ENCODE data around the gene PTPN7.
"Not testable (repeated sequence)": the region's sequence is repeated elsewhere in the genome, so short reads cannot be mapped to it uniquely, and the experiment has no call there.

The PTPN7 gene

DNA sequence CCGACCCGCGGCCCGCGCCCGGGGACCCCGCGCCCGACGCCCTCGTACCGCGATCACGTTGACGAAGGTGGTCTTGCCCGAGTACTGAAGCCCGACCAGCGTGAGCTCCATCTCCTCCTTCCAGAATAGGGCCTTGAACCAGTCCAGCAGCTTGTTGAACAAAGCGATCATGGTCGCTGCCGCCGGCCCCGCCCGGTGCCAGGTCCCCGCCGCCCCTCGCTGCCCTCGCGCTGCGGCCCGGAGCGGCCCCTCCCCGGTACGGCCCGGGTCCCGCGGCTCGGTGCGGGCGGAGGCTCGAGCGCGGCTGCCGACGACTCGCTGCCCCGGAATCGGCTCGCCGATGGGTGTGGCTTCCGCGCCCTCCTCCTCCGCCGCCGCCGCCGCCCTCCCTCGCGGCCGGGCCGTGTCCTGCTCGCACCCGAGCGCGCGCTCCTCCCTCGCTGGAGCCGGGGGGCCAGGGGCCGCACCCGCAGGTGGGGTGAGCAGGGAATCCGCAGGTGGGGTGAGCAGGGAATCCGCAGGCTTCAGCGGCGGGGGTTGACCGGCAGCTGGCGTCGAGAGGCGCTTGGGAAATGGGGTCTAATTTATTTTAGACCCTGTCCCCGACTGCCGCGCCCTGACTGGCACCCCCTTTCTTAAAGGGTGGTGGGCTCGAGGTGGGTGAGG, 15.9 kb downstream of the PTPN7 start, which contains the start of gene ARL8A:
TSS of gene ARL8A (minus strand) at position 336 of the 666 bp plus-strand sequence. CDS start at position 171, 165 bp downstream.
- Histone ChIP-seq H4K8ac (ENCODE audit: low read depth, low read length) (peak within 1 kb of the TSS; percentile 78), H3K9ac (ENCODE audit: low read length) (peak within 1 kb of the TSS; percentile 90), H2BK120ac (ENCODE audit: low read depth, low read length) (peak within 1 kb of the TSS; percentile 74), H3K4me1 (ENCODE audit: control insufficient read depth, low read depth, low read length) (peaks cover 2% of the 10 kb centered on the region), H2BK5ac (ENCODE audit: low read length) (no peak within 1 kb of the TSS), H2AK5ac (ENCODE audit: low read length) (no peak within 1 kb of the TSS), H3K27ac (ENCODE audit: low read depth, low read length) (peak within 1 kb of the TSS; percentile 79), H3K27me3 (ENCODE audit: insufficient read depth, low read length, poor library complexity) (no peaks in the 10 kb centered on the region), H3K36me3 (ENCODE audit: control insufficient read depth, insufficient read depth, low read length) (no peaks in the 10 kb centered on the region), H3K4ac (ENCODE audit: low read depth, low read length) (peak within 1 kb of the TSS; percentile 98), H4K5ac (ENCODE audit: low read length) (no peak within 1 kb of the TSS), H3K18ac (ENCODE audit: low read length) (peak within 1 kb of the TSS; percentile 99), H3K23ac (ENCODE audit: low read length) (no peak within 1 kb of the TSS), H2BK15ac (replicated peaks; ENCODE audit: low read depth) (peak within 1 kb of the TSS; percentile 21), H3K4me3 (ENCODE audit: low read length) (peak within 1 kb of the TSS; percentile 80), H3K79me1 (ENCODE audit: low read length) (peaks cover 18% of the 10 kb centered on the region), H3K79me2 (ENCODE audit: control insufficient read depth, insufficient read depth, low read length) (peaks cover 26% of the 10 kb centered on the region), H3K56ac (ENCODE audit: low read length) (peak within 1 kb of the TSS; percentile 95), H3K4me2 (ENCODE audit: low read length) (peak within 1 kb of the TSS; percentile 94)
- DNase-seq = no peak
- no CpG with 5 or more reads among the region's 82 CpGs for WGBS (ENCODE audit: extremely low coverage, insufficient coverage, low lambda C conversion rate)

DNA sequence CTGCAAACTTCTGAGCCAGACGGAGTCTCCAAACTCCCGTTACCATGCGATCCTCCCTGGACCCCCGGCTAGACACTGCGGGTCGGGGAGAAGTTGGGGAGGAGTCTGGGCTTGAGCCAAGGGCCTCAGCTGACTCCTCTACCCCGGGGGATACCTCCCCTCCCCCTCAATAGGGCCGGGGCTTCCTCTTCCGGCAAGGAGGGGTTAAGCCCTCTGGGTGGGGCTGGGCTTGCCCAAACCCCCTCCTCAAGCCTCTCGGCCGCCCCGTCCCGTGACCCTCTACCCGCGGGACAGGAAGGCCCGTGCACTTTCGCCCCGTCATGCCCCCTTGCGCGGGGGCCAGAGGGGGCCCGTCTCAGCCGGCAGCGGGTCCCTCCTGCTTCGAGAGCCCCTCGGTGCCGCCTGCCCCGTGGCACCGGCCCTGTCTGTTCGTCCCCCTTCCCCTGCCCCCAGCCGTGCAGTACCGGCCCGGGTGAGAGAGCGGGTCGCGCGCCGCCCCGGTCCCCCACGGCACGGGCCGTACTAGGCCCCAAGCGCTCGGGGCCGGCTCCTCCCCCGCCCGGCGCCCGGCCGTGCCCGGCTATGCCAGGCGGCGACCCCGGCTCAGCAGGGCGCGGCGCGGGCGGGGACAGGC, 16.5 kb downstream of the PTPN7 start:
- peak; percentile 60 for DNase-seq
- Histone ChIP-seq H3K4me2 (ENCODE audit: low read length) (peak overlapping the region; percentile 94), H3K27ac (ENCODE audit: low read depth, low read length) (peak overlapping the region; percentile 79), H2BK120ac (ENCODE audit: low read depth, low read length) (peak overlapping the region; percentile 74), H3K4me3 (ENCODE audit: low read length) (peak overlapping the region; percentile 80), H2AK5ac (ENCODE audit: low read length) (no peak overlapping the region), H3K18ac (ENCODE audit: low read length) (peak overlapping the region; percentile 99), H3K79me2 (ENCODE audit: control insufficient read depth, insufficient read depth, low read length) (peaks cover 27% of the 10 kb centered on the region), H2BK15ac (replicated peaks; ENCODE audit: low read depth) (no peak overlapping the region), H2BK5ac (ENCODE audit: low read length) (no peak overlapping the region), H3K9ac (ENCODE audit: low read length) (peak overlapping the region; percentile 90), H3K56ac (ENCODE audit: low read length) (peak overlapping the region; percentile 95), H3K36me3 (ENCODE audit: control insufficient read depth, insufficient read depth, low read length) (no peaks in the 10 kb centered on the region), H3K4me1 (ENCODE audit: control insufficient read depth, low read depth, low read length) (peaks cover 2% of the 10 kb centered on the region), H4K8ac (ENCODE audit: low read depth, low read length) (peak overlapping the region; percentile 78), H3K23ac (ENCODE audit: low read length) (no peak overlapping the region), H4K5ac (ENCODE audit: low read length) (no peak overlapping the region), H3K27me3 (ENCODE audit: insufficient read depth, low read length, poor library complexity) (no peaks in the 10 kb centered on the region), H3K4ac (ENCODE audit: low read depth, low read length) (peak overlapping the region; percentile 98), H3K79me1 (ENCODE audit: low read length) (peaks cover 20% of the 10 kb centered on the region)
- no CpG with 5 or more reads among the region's 58 CpGs for WGBS (ENCODE audit: extremely low coverage, insufficient coverage, low lambda C conversion rate)

DNA sequence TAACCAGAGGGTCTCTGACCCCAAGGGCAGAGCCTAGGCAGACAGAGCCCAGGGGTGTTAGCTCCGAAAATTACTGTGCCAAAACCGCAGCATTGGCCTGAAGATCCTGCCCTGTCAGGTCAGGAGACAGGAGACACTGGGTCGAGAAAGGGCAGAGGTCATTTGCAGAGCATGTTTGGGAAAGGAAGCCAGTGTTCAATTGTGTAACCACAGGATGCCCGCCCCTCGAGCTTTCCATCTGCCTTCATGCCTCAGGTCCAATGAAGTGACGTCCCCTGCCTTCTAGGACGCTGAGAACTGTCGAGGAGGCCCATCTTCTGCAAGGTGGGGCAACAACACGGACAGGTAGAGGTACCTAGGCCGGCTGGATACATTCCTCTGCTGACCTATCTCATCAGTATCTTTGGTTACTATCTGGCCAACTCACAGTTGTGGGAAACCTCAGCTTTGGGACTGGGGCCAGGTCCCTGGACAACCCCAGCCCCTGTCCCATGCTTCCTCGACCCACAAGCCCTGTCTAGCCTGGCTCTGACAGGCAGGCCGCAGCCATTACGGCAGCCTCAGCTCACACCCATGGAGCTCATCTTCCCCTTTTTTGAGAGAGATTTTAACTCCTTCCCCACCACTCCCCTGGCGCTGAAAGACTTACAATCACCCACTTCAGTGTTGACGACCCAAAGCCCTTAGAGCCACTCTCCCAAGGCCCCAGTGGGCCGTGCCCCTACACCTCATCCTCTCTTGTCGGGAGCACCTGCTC, 17.2 kb downstream of the PTPN7 start:
- WGBS (ENCODE audit: extremely low coverage, insufficient coverage, low lambda C conversion rate) = no CpG with 5 or more reads among the region's 17 CpGs
- H3K4ac ChIP-seq (ENCODE audit: low read depth, low read length) = no peak overlapping the region
- H2BK120ac ChIP-seq (ENCODE audit: low read depth, low read length) = no peak overlapping the region

DNA sequence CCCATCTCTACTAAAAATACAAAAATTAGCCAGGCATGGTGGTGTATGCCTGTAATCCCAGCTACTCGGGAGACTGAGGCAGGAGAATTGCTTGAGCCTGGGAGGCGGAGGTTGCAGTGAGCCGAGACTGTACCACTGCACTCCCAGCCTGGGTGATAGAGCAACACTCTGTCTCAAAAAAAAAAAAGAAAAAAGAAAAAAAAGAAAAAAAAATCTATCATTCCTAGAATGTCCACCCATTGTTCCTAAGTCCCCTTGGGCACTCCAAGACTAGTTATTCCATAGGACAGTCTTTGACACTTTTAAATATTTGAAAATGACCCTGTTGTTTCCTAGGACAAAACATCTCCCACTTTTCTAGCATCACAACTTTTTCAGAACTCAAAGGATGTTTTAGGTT, 18.9 kb downstream of the PTPN7 start:
- not testable (repeated sequence) for H3K18ac ChIP-seq (ENCODE audit: low read length); H3K23ac ChIP-seq (ENCODE audit: low read length); H2AK5ac ChIP-seq (ENCODE audit: low read length); H3K4me2 ChIP-seq (ENCODE audit: low read length); H2BK5ac ChIP-seq (ENCODE audit: low read length); H3K4me1 ChIP-seq (ENCODE audit: control insufficient read depth, low read depth, low read length); DNase-seq; H3K56ac ChIP-seq (ENCODE audit: low read length); H3K27ac ChIP-seq (ENCODE audit: low read depth, low read length); H2BK120ac ChIP-seq (ENCODE audit: low read depth, low read length); H3K27me3 ChIP-seq (ENCODE audit: insufficient read depth, low read length, poor library complexity); H4K8ac ChIP-seq (ENCODE audit: low read depth, low read length); H4K5ac ChIP-seq (ENCODE audit: low read length); H3K9ac ChIP-seq (ENCODE audit: low read length); H3K36me3 ChIP-seq (ENCODE audit: control insufficient read depth, insufficient read depth, low read length); H3K4me3 ChIP-seq (ENCODE audit: low read length); H2BK15ac ChIP-seq (replicated peaks; ENCODE audit: low read depth); H3K4ac ChIP-seq (ENCODE audit: low read depth, low read length)
- peaks cover 29% of the 10 kb centered on the region for H3K79me1 ChIP-seq (ENCODE audit: low read length)
- WGBS (ENCODE audit: extremely low coverage, insufficient coverage, low lambda C conversion rate) = no CpG with 5 or more reads among the region's 3 CpGs
- peaks cover 35% of the 10 kb centered on the region for H3K79me2 ChIP-seq (ENCODE audit: control insufficient read depth, insufficient read depth, low read length)

More for the DNA sequence above, 17.2 kb downstream of the PTPN7 start:
- Histone ChIP-seq H3K4me2 (ENCODE audit: low read length) (peak overlapping the region; percentile 94), H3K4me1 (ENCODE audit: control insufficient read depth, low read depth, low read length) (peaks cover 2% of the 10 kb centered on the region), H3K79me2 (ENCODE audit: control insufficient read depth, insufficient read depth, low read length) (peaks cover 32% of the 10 kb centered on the region), H4K5ac (ENCODE audit: low read length) (no peak overlapping the region), H3K56ac (ENCODE audit: low read length) (peak overlapping the region; percentile 95), H3K27me3 (ENCODE audit: insufficient read depth, low read length, poor library complexity) (no peaks in the 10 kb centered on the region), H3K18ac (ENCODE audit: low read length) (no peak overlapping the region), H2AK5ac (ENCODE audit: low read length) (no peak overlapping the region), H2BK15ac (replicated peaks; ENCODE audit: low read depth) (no peak overlapping the region), H3K23ac (ENCODE audit: low read length) (no peak overlapping the region), H3K27ac (ENCODE audit: low read depth, low read length) (no peak overlapping the region), H3K9ac (ENCODE audit: low read length) (peak overlapping the region; percentile 90), H2BK5ac (ENCODE audit: low read length) (no peak overlapping the region), H3K36me3 (ENCODE audit: control insufficient read depth, insufficient read depth, low read length) (peaks cover 1% of the 10 kb centered on the region), H4K8ac (ENCODE audit: low read depth, low read length) (no peak overlapping the region), H3K79me1 (ENCODE audit: low read length) (peaks cover 25% of the 10 kb centered on the region), H3K4me3 (ENCODE audit: low read length) (peak overlapping the region; percentile 80)
- no peak for DNase-seq

GRCh38 chr1:202140833-202141232, 19.6 kb downstream of the PTPN7 start:
- Histone ChIP-seq H3K56ac (ENCODE audit: low read length) (no peak overlapping the region), H3K79me2 (ENCODE audit: control insufficient read depth, insufficient read depth, low read length) (peaks cover 35% of the 10 kb centered on the region), H3K18ac (ENCODE audit: low read length) (no peak overlapping the region), H2BK120ac (ENCODE audit: low read depth, low read length) (no peak overlapping the region), H3K9ac (ENCODE audit: low read length) (no peak overlapping the region), H3K4me1 (ENCODE audit: control insufficient read depth, low read depth, low read length) (peaks cover 2% of the 10 kb centered on the region), H2BK15ac (replicated peaks; ENCODE audit: low read depth) (no peak overlapping the region), H2BK5ac (ENCODE audit: low read length) (no peak overlapping the region), H2AK5ac (ENCODE audit: low read length) (no peak overlapping the region), H4K5ac (ENCODE audit: low read length) (no peak overlapping the region), H3K4me3 (ENCODE audit: low read length) (no peak overlapping the region), H3K23ac (ENCODE audit: low read length) (no peak overlapping the region), H3K79me1 (ENCODE audit: low read length) (peaks cover 29% of the 10 kb centered on the region), H3K36me3 (ENCODE audit: control insufficient read depth, insufficient read depth, low read length) (peaks cover 2% of the 10 kb centered on the region), H3K27me3 (ENCODE audit: insufficient read depth, low read length, poor library complexity) (no peaks in the 10 kb centered on the region), H3K27ac (ENCODE audit: low read depth, low read length) (no peak overlapping the region), H3K4ac (ENCODE audit: low read depth, low read length) (no peak overlapping the region), H4K8ac (ENCODE audit: low read depth, low read length) (no peak overlapping the region), H3K4me2 (ENCODE audit: low read length) (no peak overlapping the region)
- no peak for DNase-seq
- no CpG with 5 or more reads among the region's 4 CpGs for WGBS (ENCODE audit: extremely low coverage, insufficient coverage, low lambda C conversion rate)
